ENCODE data around the gene ACTMAP.

Gene ACTMAP

DNA sequence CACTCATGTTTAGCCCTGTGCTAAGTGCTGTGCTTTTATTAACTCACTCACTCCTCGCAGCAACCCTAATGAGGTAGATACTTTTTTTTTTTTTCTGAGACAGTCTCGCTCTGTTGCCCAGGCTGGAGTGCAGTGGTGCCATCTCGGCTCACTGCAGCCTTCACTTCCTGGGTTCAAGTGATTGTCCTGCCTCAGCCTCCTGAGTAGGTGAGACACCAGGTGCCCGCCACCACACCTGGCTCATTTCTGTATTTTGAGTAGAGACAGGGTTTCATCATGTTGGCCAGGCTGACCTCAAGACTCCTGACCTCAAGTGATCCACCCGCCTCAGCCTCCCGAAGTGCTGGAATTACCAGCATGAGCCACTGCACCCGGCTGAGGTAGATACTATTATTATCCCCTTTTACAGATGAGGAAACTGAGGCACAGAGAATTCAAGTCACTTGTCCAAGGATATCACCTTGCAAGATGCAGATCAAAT, 30.8 kb downstream of the ACTMAP start:
- TF ChIP-seq CTCF (IDR thresholded peaks at IDR 0.05; ENCODE audit: control insufficient read depth, extremely low read depth, insufficient read depth) = no peak
- DNase-seq (ENCODE audit: low read depth) = no peak
- peak overlapping the region; percentile 92 for H3K4me3 ChIP-seq (ENCODE audit: low read depth, low read length)

DNA sequence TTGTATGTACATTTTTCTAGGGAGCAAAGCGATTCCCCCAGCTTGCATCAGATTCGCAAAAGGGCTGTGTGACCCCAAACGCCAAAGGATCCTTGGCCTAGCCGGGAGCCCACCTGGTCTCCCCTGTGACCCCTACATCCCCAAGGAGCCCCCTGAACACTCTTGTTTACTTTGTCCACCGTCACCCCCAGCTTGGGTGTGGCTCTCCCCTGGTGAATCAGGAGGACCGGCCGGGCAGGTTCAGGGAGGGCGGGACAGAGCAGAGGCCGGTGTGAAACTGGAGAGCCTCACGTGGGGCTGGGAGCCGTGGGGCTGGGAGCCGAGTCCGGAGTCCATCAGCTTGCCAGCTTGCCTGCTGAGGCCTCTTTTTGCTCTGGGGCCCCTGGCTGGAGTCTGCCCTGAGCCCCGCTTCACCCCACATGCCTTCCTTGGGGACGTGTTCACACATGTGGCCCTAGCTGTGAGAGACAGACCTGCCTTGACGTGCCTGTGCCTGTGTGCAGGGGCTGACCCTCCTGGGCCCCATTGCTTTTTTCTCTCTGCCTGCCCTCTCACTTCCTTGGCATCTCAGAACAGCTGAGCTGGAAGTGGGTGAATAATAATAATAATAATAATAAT, 31.4 kb downstream of the ACTMAP start:
- no peak for DNase-seq (ENCODE audit: low read depth)
- TF ChIP-seq CTCF (IDR thresholded peaks at IDR 0.05; ENCODE audit: control insufficient read depth, extremely low read depth, insufficient read depth) = no peak
- H3K4me3 ChIP-seq (ENCODE audit: low read depth, low read length) = peak overlapping the region; percentile 92

DNA sequence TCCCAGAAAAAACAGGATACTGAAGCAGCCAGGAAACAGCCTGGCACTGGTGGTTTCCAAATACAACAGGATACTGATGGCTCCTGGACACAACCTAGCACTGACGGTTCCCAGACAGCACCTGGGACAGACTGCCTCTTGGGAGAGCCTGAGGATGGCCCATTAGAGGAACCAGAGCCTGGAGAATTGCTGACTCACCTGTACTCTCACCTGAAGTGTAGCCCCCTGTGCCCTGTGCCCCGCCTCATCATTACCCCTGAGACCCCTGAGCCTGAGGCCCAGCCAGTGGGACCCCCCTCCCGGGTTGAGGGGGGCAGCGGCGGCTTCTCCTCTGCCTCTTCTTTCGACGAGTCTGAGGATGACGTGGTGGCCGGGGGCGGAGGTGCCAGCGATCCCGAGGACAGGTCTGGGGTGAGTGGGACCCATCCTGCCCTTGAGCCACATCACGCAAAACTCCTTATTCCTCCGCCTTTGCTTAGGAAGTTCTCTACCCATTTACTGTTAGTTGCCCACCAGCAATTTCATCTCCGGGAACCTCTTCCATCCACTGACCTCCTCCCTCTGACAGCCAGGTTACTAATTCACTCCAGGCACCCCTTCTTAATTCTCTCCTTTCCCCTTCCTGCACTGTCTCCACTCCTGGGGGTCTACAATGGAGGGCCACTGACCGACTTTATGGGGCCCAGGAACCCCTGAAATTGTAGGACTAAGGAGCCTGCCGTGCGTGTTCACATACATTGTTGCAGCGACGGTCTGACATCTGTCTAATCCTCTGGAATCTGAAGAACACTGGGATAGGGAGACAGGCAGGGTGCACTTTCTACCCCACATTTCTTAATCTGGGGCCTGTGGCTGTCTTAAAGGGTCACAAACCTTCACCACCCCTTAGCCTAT, 32.1 kb downstream of the ACTMAP start:
- no peak for TF ChIP-seq CTCF (IDR thresholded peaks at IDR 0.05; ENCODE audit: control insufficient read depth, extremely low read depth, insufficient read depth)
- no peak for DNase-seq (ENCODE audit: low read depth)
- peak overlapping the region; percentile 92 for H3K4me3 ChIP-seq (ENCODE audit: low read depth, low read length)

GRCh38 chr19:40717325-40717879, 32.9 kb downstream of the ACTMAP start:
- H3K4me3 ChIP-seq (ENCODE audit: low read depth, low read length) = peak overlapping the region; percentile 92
- TF ChIP-seq CTCF (IDR thresholded peaks at IDR 0.05; ENCODE audit: control insufficient read depth, extremely low read depth, insufficient read depth) = no peak
- no peak for DNase-seq (ENCODE audit: low read depth)

- peak; percentile 83 for DNase-seq (ENCODE audit: low read depth)
- TF ChIP-seq CTCF (IDR thresholded peaks at IDR 0.05; ENCODE audit: control insufficient read depth, extremely low read depth, insufficient read depth) = no peak
- H3K4me3 ChIP-seq (ENCODE audit: low read depth, low read length) = peak within 1 kb of the TSS; percentile 92
Observed at GRCh38 chr19:40716482-40717324, 33.6 kb downstream of the ACTMAP start, which contains the start of the genes COQ8B and ITPKC. COQ8B (minus strand) TSS chr19:40716886; CDS start chr19:40714632, 2,254 bp downstream. ITPKC (plus strand) TSS chr19:40717112; CDS start chr19:40717136, 24 bp downstream.

GRCh38 chr19:40716031-40716481, 34.2 kb downstream of the ACTMAP start:
- H3K4me3 ChIP-seq (ENCODE audit: low read depth, low read length) = peak overlapping the region; percentile 92
- DNase-seq (ENCODE audit: low read depth) = no peak
- no peak for TF ChIP-seq CTCF (IDR thresholded peaks at IDR 0.05; ENCODE audit: control insufficient read depth, extremely low read depth, insufficient read depth)

Measured in LNCaP clone FGC (cell line).